Myocyte (in vitro differentiated cells): ENCODE results near the gene WASF1. TPM values are rescaled to one million over a fixed set of nuclear protein-coding genes. Genes with fewer than 3 reads are reported as not detected.

ENCODE experiments used
- DNase-seq: peaks from one replicate; pipeline ENCODE4 v3.0.0-alpha.2; 2012; ENCODE audit warnings: low read depth
- polyA plus RNA-seq: library from polyadenylated mRNA; unstranded; fragments of >200 nt; gene quantifications from one replicate; pipeline ENCODE4 v1.2.1, GENCODE V29; 2012; ENCODE audit warnings: missing spikeins
- total RNA-seq: library from RNA; depleted of rRNA; stranded (reverse); fragments of >200 nt; gene quantifications from 2 replicates; pipeline ENCODE4 v1.2.3, GENCODE V29; 2014

WASF1 gene
- 8.1 and 10.5 TPM in 2 replicates for total RNA-seq
- polyA plus RNA-seq = 12.3 TPM

- DNase-seq = peak; percentile 99
Observed at GRCh38 chr6:110179406-110180227, at the start of gene WASF1. WASF1 (minus strand) TSS chr6:110179670; CDS start chr6:110127601, 52,069 bp downstream.

GRCh38 chr6:110226261-110226660, 46.8 kb upstream of the WASF1 start:
- no peak for DNase-seq

- no peak for DNase-seq
Observed at GRCh38 chr6:110221738-110222137, 42.3 kb upstream of the WASF1 start.

GRCh38 chr6:110217266-110217665, 37.8 kb upstream of the WASF1 start:
- DNase-seq = no peak

GRCh38 chr6:110216140-110216539, 36.7 kb upstream of the WASF1 start:
- DNase-seq = no peak

- DNase-seq = no peak
Observed at GRCh38 chr6:110214338-110214737, 34.9 kb upstream of the WASF1 start.

GRCh38 chr6:110211753-110212152, 32.3 kb upstream of the WASF1 start:
- no peak for DNase-seq

- no peak for DNase-seq
Observed at GRCh38 chr6:110207652-110208051, 28.2 kb upstream of the WASF1 start.

- DNase-seq = no peak
Observed at GRCh38 chr6:110201151-110201884, 21.8 kb upstream of the WASF1 start.

GRCh38 chr6:110198561-110198960, 19.1 kb upstream of the WASF1 start:
- DNase-seq = no peak

- DNase-seq = no peak
Observed at GRCh38 chr6:110196874-110197273, 17.4 kb upstream of the WASF1 start.

- no peak for DNase-seq
Observed at GRCh38 chr6:110195639-110196038, 16.2 kb upstream of the WASF1 start.

GRCh38 chr6:110191477-110191876, 12.0 kb upstream of the WASF1 start:
- DNase-seq = no peak

- DNase-seq = peak; percentile 37
Observed at GRCh38 chr6:110190726-110191125, 11.3 kb upstream of the WASF1 start.

GRCh38 chr6:110188791-110189190, 9.3 kb upstream of the WASF1 start:
- no peak for DNase-seq

GRCh38 chr6:110185879-110186278, 6.4 kb upstream of the WASF1 start:
- no peak for DNase-seq

- DNase-seq = no peak
Observed at GRCh38 chr6:110183292-110183885, 3.9 kb upstream of the WASF1 start.

- peak; percentile 3 for DNase-seq
Observed at GRCh38 chr6:110181131-110182030, 1.9 kb upstream of the WASF1 start.

- DNase-seq = no peak
Observed at GRCh38 chr6:110180228-110181008, 948 bp upstream of the WASF1 start, which contains the start of gene CDC40. CDC40 (plus strand) TSS chr6:110180427; CDS start chr6:110180445, 18 bp downstream.
